DND-41 (cell line): Measurements from ENCODE around the gene FBXO8.

Experiments
- ATAC-seq: fragments of 200-7000 bp; cut with Tn5 transposase; 3 replicates; pipeline ENCODE4 v1.9.1; 2021; ENCODE audit warnings: low read depth; ENCODE audit not compliant: insufficient read depth
- DNase-seq: peaks from one replicate; pipeline ENCODE4 v3.0.0-alpha.2; 2020
- H2AFZ ChIP-seq: 2 replicates; pipeline ENCODE4 v1.6.0; 2012; ENCODE audit warnings: low read depth, low read length
- H3K27ac ChIP-seq: 2 replicates; pipeline ENCODE4 v1.5.1; 2012; ENCODE audit warnings: low read length, inconsistent platforms
- H3K27me3 ChIP-seq: fragments of 200-600 bp; sonication (generic); 2 replicates; pipeline ENCODE4 v1.6.0; 2012; ENCODE audit warnings: low read length, mild to moderate bottlenecking, inconsistent platforms; ENCODE audit not compliant: insufficient read depth, poor library complexity
- H3K36me3 ChIP-seq: 2 replicates; pipeline ENCODE4 v1.5.1; 2012; ENCODE audit warnings: low read length, inconsistent platforms; ENCODE audit not compliant: insufficient read depth
- H3K4me1 ChIP-seq: 2 replicates; pipeline ENCODE4 v1.5.1; 2012; ENCODE audit warnings: mild to moderate bottlenecking, low read length; ENCODE audit not compliant: insufficient read depth
- H3K4me2 ChIP-seq: 2 replicates; pipeline ENCODE4 v1.6.0; 2012; ENCODE audit warnings: mild to moderate bottlenecking, moderate library complexity, low read length, inconsistent platforms; ENCODE audit not compliant: insufficient read depth
- H3K4me3 ChIP-seq, 2 experiments: fragments of 200-600 bp in 1 of 2; shearing (Covaris generic) in 1 of 2; 2 replicates each; pipeline ENCODE4 v1.5.1; 2012 to 2016; ENCODE audit warnings: inconsistent platforms in 2 of 2, low read length in 2 of 2, mild to moderate bottlenecking in 2 of 2, low read depth in 1 of 2, moderate library complexity in 1 of 2
- H3K79me2 ChIP-seq: 2 replicates; pipeline ENCODE4 v1.6.0; 2012; ENCODE audit warnings: low read length, inconsistent platforms; ENCODE audit not compliant: insufficient read depth
- H3K9ac ChIP-seq: 2 replicates; pipeline ENCODE4 v1.6.0; 2012; ENCODE audit warnings: low read depth, mild to moderate bottlenecking, inconsistent platforms, low read length, moderate library complexity
- H3K9me3 ChIP-seq: 2 replicates; pipeline ENCODE4 v1.5.1; 2012; ENCODE audit warnings: low read length, moderate library complexity, mild to moderate bottlenecking, inconsistent platforms; ENCODE audit not compliant: insufficient read depth, severe bottlenecking
- H4K20me1 ChIP-seq: 2 replicates; pipeline ENCODE4 v1.6.0; 2012; ENCODE audit warnings: low read length; ENCODE audit not compliant: insufficient read depth
- EZH2 ChIP-seq: IDR thresholded peaks from 3 replicates; pipeline ENCODE4 v1.6.1; 2012; ENCODE audit warnings: borderline replicate concordance, low read depth, mild to moderate bottlenecking, moderate library complexity, low read length, inconsistent platforms; ENCODE audit not compliant: severe bottlenecking
- TF ChIP-seq, protein P1 (sequence below): IDR thresholded peaks from 2 replicates; pipeline ENCODE4 v1.5.1; 2012; ENCODE audit warnings: borderline replicate concordance, low read length, moderate library complexity, mild to moderate bottlenecking; ENCODE audit not compliant: poor library complexity, severe bottlenecking; ENCODE audit errors: extremely low read depth

FBXO8 gene

GRCh38 chr4:174190832-174191500 lies 92.5 kb downstream of the FBXO8 start:
- Histone ChIP-seq H3K27me3 (peaks cover 5% of the 10 kb centered on the region), H3K4me3 (no peak overlapping the region), H3K4me1 (no peaks in the 10 kb centered on the region), H3K4me2 (no peak overlapping the region), H3K9me3 (no peaks in the 10 kb centered on the region), H2AFZ (no peak overlapping the region), H3K36me3 (no peaks in the 10 kb centered on the region), H3K79me2 (no peaks in the 10 kb centered on the region), H3K27ac (no peak overlapping the region), H3K9ac (no peak overlapping the region), H4K20me1 (no peaks in the 10 kb centered on the region)
- DNase-seq (no peak), ATAC-seq (no peak)
- TF ChIP-seq, protein P1, sequence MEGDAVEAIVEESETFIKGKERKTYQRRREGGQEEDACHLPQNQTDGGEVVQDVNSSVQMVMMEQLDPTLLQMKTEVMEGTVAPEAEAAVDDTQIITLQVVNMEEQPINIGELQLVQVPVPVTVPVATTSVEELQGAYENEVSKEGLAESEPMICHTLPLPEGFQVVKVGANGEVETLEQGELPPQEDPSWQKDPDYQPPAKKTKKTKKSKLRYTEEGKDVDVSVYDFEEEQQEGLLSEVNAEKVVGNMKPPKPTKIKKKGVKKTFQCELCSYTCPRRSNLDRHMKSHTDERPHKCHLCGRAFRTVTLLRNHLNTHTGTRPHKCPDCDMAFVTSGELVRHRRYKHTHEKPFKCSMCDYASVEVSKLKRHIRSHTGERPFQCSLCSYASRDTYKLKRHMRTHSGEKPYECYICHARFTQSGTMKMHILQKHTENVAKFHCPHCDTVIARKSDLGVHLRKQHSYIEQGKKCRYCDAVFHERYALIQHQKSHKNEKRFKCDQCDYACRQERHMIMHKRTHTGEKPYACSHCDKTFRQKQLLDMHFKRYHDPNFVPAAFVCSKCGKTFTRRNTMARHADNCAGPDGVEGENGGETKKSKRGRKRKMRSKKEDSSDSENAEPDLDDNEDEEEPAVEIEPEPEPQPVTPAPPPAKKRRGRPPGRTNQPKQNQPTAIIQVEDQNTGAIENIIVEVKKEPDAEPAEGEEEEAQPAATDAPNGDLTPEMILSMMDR = no peak
- no peak for TF ChIP-seq EZH2

DNA sequence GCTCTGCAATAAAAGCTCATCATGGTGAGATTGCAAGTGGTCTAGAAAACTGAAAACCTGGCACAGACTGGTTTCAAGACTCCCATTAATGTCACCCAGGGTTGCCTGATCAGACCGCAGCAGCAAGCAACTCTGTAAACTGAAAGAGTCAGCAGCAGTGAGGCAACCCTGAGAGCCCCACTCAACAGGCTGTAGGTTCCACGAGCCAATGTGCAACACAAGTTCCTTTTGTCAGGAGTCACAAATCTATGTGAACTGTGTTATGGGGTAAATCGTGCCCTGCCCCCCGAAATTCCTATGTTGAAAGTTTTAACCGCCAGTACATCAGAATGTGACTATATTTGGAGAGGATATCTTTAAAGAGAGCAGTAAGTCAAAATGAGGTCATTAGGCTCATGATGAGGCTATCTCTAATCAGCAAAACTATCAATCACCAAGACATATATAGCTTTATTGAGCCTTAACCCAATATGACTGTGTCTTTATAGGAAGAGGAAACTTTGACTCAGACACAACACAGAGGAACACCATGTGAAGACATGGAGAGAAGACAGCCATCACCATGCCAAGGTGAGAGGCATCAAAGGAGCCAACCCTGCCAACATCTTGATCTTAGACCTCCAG lies 94.0 kb downstream of the FBXO8 start:
- Histone ChIP-seq H3K27me3 (peaks cover 2% of the 10 kb centered on the region), H3K9me3 (no peaks in the 10 kb centered on the region), H3K79me2 (no peaks in the 10 kb centered on the region), H3K9ac (no peak overlapping the region), H2AFZ (no peak overlapping the region), H3K4me1 (no peaks in the 10 kb centered on the region), H3K4me3 (no peak overlapping the region), H3K27ac (no peak overlapping the region), H3K4me2 (no peak overlapping the region), H3K36me3 (no peaks in the 10 kb centered on the region), H4K20me1 (no peaks in the 10 kb centered on the region)
- TF ChIP-seq, protein P1 = no peak
- no peak for TF ChIP-seq EZH2
- no peak for ATAC-seq
- DNase-seq = no peak
